ENCODE measurements around the gene PDE11A.

PDE11A gene

GRCh38 chr2:177680866-177681712 lies 391.5 kb downstream of the PDE11A start:
- no peak for DNase-seq
- intact Hi-C loops (cut with DNase I) = no loop called here

- intact Hi-C loops (cut with DNase I) = no loop called here
- DNase-seq = no peak
Measured at GRCh38 chr2:177679611-177680605, 392.7 kb downstream of the PDE11A start.

- no peak for DNase-seq
- intact Hi-C loops (cut with DNase I) = no loop called here
Measured at GRCh38 chr2:177678939-177679338, 393.6 kb downstream of the PDE11A start.

GRCh38 chr2:177676636-177677035 lies 395.9 kb downstream of the PDE11A start:
- intact Hi-C loops (cut with DNase I) = no loop called here
- no peak for DNase-seq

- intact Hi-C loops (cut with DNase I) = no loop called here
- no peak for DNase-seq
Measured at GRCh38 chr2:177675825-177676224, 396.8 kb downstream of the PDE11A start.

- peak in 4 of 10 donors; percentile 22 to 85 (median 30) for DNase-seq
- intact Hi-C loops (cut with DNase I) = no loop called here
Measured at GRCh38 chr2:177675350-177675821, 397.2 kb downstream of the PDE11A start.

GRCh38 chr2:177673602-177674595 lies 398.7 kb downstream of the PDE11A start:
- intact Hi-C loops (cut with DNase I) = no loop called here
- DNase-seq = no peak

- DNase-seq = no peak
- intact Hi-C loops (cut with DNase I) = no loop called here
Measured at GRCh38 chr2:177671662-177672061, 400.9 kb downstream of the PDE11A start.

- intact Hi-C loops (cut with DNase I) = no loop called here
- no peak for DNase-seq
Measured at GRCh38 chr2:177670791-177671535, 401.6 kb downstream of the PDE11A start.

GRCh38 chr2:177669625-177670330 lies 402.8 kb downstream of the PDE11A start:
- intact Hi-C loops (cut with DNase I) = no loop called here
- DNase-seq = no peak

GRCh38 chr2:177669201-177669600 lies 403.4 kb downstream of the PDE11A start:
- intact Hi-C loops (cut with DNase I) = no loop called here
- DNase-seq = no peak

GRCh38 chr2:177668617-177669016 lies 404.0 kb downstream of the PDE11A start:
- intact Hi-C loops (cut with DNase I) = no loop called here
- DNase-seq = no peak

GRCh38 chr2:177667626-177668025 lies 405.0 kb downstream of the PDE11A start:
- intact Hi-C loops (cut with DNase I) = no loop called here
- DNase-seq = no peak

- intact Hi-C loops (cut with DNase I) = no loop called here
- no peak for DNase-seq
Measured at GRCh38 chr2:177666408-177666807, 406.2 kb downstream of the PDE11A start.

- DNase-seq = no peak
- intact Hi-C loops (cut with DNase I) = no loop called here
Measured at GRCh38 chr2:177665948-177666347, 406.6 kb downstream of the PDE11A start.

GRCh38 chr2:177665328-177665727 lies 407.2 kb downstream of the PDE11A start:
- DNase-seq = no peak
- intact Hi-C loops (cut with DNase I) = no loop called here

- no peak for DNase-seq
Measured at GRCh38 chr2:177662895-177663294, 409.7 kb downstream of the PDE11A start.

GRCh38 chr2:177660742-177661141 lies 411.8 kb downstream of the PDE11A start:
- intact Hi-C loops (cut with DNase I) = no loop called here

More at GRCh38 chr2:177662895-177663294, 409.7 kb downstream of the PDE11A start:
- intact Hi-C loops (cut with DNase I) = no loop called here

GRCh38 chr2:177658309-177658708 lies 414.3 kb downstream of the PDE11A start:
- intact Hi-C loops (cut with DNase I) = no loop called here
- DNase-seq = no peak

More at GRCh38 chr2:177660742-177661141, 411.8 kb downstream of the PDE11A start:
- DNase-seq = no peak

Data from posterior cingulate gyrus (tissue), 11 donors.